ENCODE measurements around the gene CEP170B.

CEP170B gene

DNA sequence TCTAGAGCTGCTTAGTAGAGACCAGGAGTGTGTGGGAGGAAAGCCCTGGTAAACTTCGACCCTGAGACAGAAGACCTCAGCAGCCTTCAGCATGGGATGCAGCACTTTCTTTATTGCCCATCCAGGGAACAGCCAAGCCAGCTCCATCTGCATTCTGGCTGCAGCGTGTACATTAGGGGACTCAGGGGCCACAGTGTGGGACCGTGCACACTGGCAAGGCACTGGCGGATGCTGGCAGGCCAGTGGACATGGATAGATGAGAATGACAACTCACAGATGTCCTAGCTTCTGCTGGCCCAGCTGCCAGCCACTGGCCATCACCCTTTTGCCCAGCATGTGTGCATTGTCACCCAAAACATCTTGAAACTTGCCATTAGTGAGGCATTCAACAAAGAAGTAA is 72.1 kb downstream of the CEP170B start:
- WGBS (ENCODE audit: extremely low coverage, insufficient coverage, low lambda C conversion rate), result no CpG with 5 or more reads among the region's 4 CpGs
- no peak overlapping the region for H4K5ac ChIP-seq (ENCODE audit: low read length)
- H4K8ac ChIP-seq (ENCODE audit: low read depth, low read length), result no peak overlapping the region
- peaks cover 22% of the 10 kb centered on the region for H3K27me3 ChIP-seq (ENCODE audit: insufficient read depth, low read length, poor library complexity)
- no peak overlapping the region for H2BK15ac ChIP-seq (replicated peaks; ENCODE audit: low read depth)
- H3K4me1 ChIP-seq (ENCODE audit: control insufficient read depth, low read depth, low read length), result no peaks in the 10 kb centered on the region
- no peak for DNase-seq
- no peak overlapping the region for H3K56ac ChIP-seq (ENCODE audit: low read length)
- no peaks in the 10 kb centered on the region for H3K79me2 ChIP-seq (ENCODE audit: control insufficient read depth, insufficient read depth, low read length)
- no peak overlapping the region for H3K23ac ChIP-seq (ENCODE audit: low read length)
- no peak overlapping the region for H3K9ac ChIP-seq (ENCODE audit: low read length)
- no peak overlapping the region for H3K4me2 ChIP-seq (ENCODE audit: low read length)
- no peak overlapping the region for H2BK120ac ChIP-seq (ENCODE audit: low read depth, low read length)
- H3K36me3 ChIP-seq (ENCODE audit: control insufficient read depth, insufficient read depth, low read length), result no peaks in the 10 kb centered on the region
- H3K27ac ChIP-seq (ENCODE audit: low read depth, low read length), result no peak overlapping the region
- no peak overlapping the region for H2BK5ac ChIP-seq (ENCODE audit: low read length)
- H3K79me1 ChIP-seq (ENCODE audit: low read length), result no peaks in the 10 kb centered on the region
- H2AK5ac ChIP-seq (ENCODE audit: low read length), result no peak overlapping the region
- H3K4ac ChIP-seq (ENCODE audit: low read depth, low read length), result no peak overlapping the region
- H3K18ac ChIP-seq (ENCODE audit: low read length), result no peak overlapping the region
- no peak overlapping the region for H3K4me3 ChIP-seq (ENCODE audit: low read length)

- H3K56ac ChIP-seq (ENCODE audit: low read length), result no peak overlapping the region
- no peaks in the 10 kb centered on the region for H3K4me1 ChIP-seq (ENCODE audit: control insufficient read depth, low read depth, low read length)
- H3K79me1 ChIP-seq (ENCODE audit: low read length), result no peaks in the 10 kb centered on the region
- peaks cover 17% of the 10 kb centered on the region for H3K27me3 ChIP-seq (ENCODE audit: insufficient read depth, low read length, poor library complexity)
- no peak overlapping the region for H4K5ac ChIP-seq (ENCODE audit: low read length)
- H3K23ac ChIP-seq (ENCODE audit: low read length), result no peak overlapping the region
- H2BK120ac ChIP-seq (ENCODE audit: low read depth, low read length), result no peak overlapping the region
- H3K4ac ChIP-seq (ENCODE audit: low read depth, low read length), result no peak overlapping the region
- no peak overlapping the region for H3K18ac ChIP-seq (ENCODE audit: low read length)
- H2BK5ac ChIP-seq (ENCODE audit: low read length), result no peak overlapping the region
- H3K4me3 ChIP-seq (ENCODE audit: low read length), result no peak overlapping the region
- no peak for DNase-seq
- H3K79me2 ChIP-seq (ENCODE audit: control insufficient read depth, insufficient read depth, low read length), result no peaks in the 10 kb centered on the region
- H3K27ac ChIP-seq (ENCODE audit: low read depth, low read length), result no peak overlapping the region
- no peak overlapping the region for H2BK15ac ChIP-seq (replicated peaks; ENCODE audit: low read depth)
- no peak overlapping the region for H3K4me2 ChIP-seq (ENCODE audit: low read length)
- H4K8ac ChIP-seq (ENCODE audit: low read depth, low read length), result no peak overlapping the region
- no peak overlapping the region for H3K9ac ChIP-seq (ENCODE audit: low read length)
- H3K36me3 ChIP-seq (ENCODE audit: control insufficient read depth, insufficient read depth, low read length), result no peaks in the 10 kb centered on the region
- H2AK5ac ChIP-seq (ENCODE audit: low read length), result no peak overlapping the region
- no CpG with 5 or more reads among the region's 11 CpGs for WGBS (ENCODE audit: extremely low coverage, insufficient coverage, low lambda C conversion rate)
Observed at GRCh38 chr14:104937694-104938365, 72.8 kb downstream of the CEP170B start.

DNA sequence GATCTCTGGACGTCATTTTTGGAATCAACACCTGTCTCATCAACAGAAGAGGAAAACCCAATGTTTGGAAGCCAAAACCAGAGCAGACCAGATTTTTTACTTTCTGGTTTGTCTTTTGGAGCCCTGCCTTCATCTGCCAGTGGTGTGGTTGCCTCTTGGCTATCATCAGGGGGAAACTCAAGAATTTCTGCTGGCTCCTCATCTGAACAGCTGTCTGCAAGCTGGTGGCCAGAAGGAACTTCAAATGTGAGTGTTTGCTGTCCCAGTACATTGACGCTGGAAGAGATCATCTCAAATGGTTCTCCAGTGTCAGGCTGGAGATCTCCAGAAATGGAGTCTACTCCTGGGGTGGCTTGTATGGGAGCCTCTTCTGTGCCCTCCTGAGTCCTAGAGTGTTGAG is 73.4 kb downstream of the CEP170B start:
- Histone ChIP-seq H3K18ac (ENCODE audit: low read length) (no peak overlapping the region), H3K4me1 (ENCODE audit: control insufficient read depth, low read depth, low read length) (no peaks in the 10 kb centered on the region), H4K8ac (ENCODE audit: low read depth, low read length) (no peak overlapping the region), H4K5ac (ENCODE audit: low read length) (no peak overlapping the region), H3K27me3 (ENCODE audit: insufficient read depth, low read length, poor library complexity) (peaks cover 14% of the 10 kb centered on the region), H3K4me2 (ENCODE audit: low read length) (no peak overlapping the region), H2BK15ac (replicated peaks; ENCODE audit: low read depth) (no peak overlapping the region), H3K79me2 (ENCODE audit: control insufficient read depth, insufficient read depth, low read length) (no peaks in the 10 kb centered on the region), H3K4ac (ENCODE audit: low read depth, low read length) (no peak overlapping the region), H3K56ac (ENCODE audit: low read length) (no peak overlapping the region), H3K4me3 (ENCODE audit: low read length) (no peak overlapping the region), H2AK5ac (ENCODE audit: low read length) (no peak overlapping the region), H3K79me1 (ENCODE audit: low read length) (no peaks in the 10 kb centered on the region), H2BK5ac (ENCODE audit: low read length) (no peak overlapping the region), H3K9ac (ENCODE audit: low read length) (no peak overlapping the region), H2BK120ac (ENCODE audit: low read depth, low read length) (no peak overlapping the region), H3K27ac (ENCODE audit: low read depth, low read length) (no peak overlapping the region), H3K36me3 (ENCODE audit: control insufficient read depth, insufficient read depth, low read length) (no peaks in the 10 kb centered on the region), H3K23ac (ENCODE audit: low read length) (no peak overlapping the region)
- DNase-seq, result no peak
- no CpG with 5 or more reads among the region's 2 CpGs for WGBS (ENCODE audit: extremely low coverage, insufficient coverage, low lambda C conversion rate)

DNA sequence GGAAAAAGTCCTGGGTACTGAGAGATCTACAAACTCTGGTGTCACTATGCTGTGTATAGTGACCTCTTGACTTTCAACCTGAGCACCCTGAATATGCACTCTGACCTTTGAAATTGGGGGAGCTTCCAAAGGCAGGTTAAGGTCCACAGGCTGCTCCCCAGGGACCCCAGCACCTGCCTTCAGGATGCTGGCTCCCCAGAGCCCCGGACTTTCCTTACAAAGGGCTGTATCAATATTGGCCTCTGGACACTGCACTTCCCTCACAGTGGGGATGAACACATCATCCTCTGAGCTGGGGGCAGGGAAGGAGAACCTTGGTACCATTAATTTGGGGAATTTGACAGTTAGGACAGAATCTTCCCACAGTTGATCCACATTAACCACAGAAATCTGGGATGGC is 73.9 kb downstream of the CEP170B start:
- no peak overlapping the region for H2BK5ac ChIP-seq (ENCODE audit: low read length)
- no peaks in the 10 kb centered on the region for H3K79me1 ChIP-seq (ENCODE audit: low read length)
- no peak for DNase-seq
- H4K8ac ChIP-seq (ENCODE audit: low read depth, low read length), result no peak overlapping the region
- H3K4me2 ChIP-seq (ENCODE audit: low read length), result no peak overlapping the region
- H3K9ac ChIP-seq (ENCODE audit: low read length), result no peak overlapping the region
- peaks cover 14% of the 10 kb centered on the region for H3K27me3 ChIP-seq (ENCODE audit: insufficient read depth, low read length, poor library complexity)
- no peaks in the 10 kb centered on the region for H3K4me1 ChIP-seq (ENCODE audit: control insufficient read depth, low read depth, low read length)
- H3K36me3 ChIP-seq (ENCODE audit: control insufficient read depth, insufficient read depth, low read length), result no peaks in the 10 kb centered on the region
- H3K18ac ChIP-seq (ENCODE audit: low read length), result no peak overlapping the region
- no peak overlapping the region for H3K27ac ChIP-seq (ENCODE audit: low read depth, low read length)
- no peak overlapping the region for H2BK120ac ChIP-seq (ENCODE audit: low read depth, low read length)
- no peak overlapping the region for H3K4ac ChIP-seq (ENCODE audit: low read depth, low read length)
- no peak overlapping the region for H3K23ac ChIP-seq (ENCODE audit: low read length)
- H4K5ac ChIP-seq (ENCODE audit: low read length), result no peak overlapping the region
- no peak overlapping the region for H2AK5ac ChIP-seq (ENCODE audit: low read length)
- no peak overlapping the region for H3K4me3 ChIP-seq (ENCODE audit: low read length)
- no peak overlapping the region for H2BK15ac ChIP-seq (replicated peaks; ENCODE audit: low read depth)
- H3K56ac ChIP-seq (ENCODE audit: low read length), result no peak overlapping the region
- no peaks in the 10 kb centered on the region for H3K79me2 ChIP-seq (ENCODE audit: control insufficient read depth, insufficient read depth, low read length)
- WGBS (ENCODE audit: extremely low coverage, insufficient coverage, low lambda C conversion rate), result no CpG with 5 or more reads among the region's 1 CpG

DNA sequence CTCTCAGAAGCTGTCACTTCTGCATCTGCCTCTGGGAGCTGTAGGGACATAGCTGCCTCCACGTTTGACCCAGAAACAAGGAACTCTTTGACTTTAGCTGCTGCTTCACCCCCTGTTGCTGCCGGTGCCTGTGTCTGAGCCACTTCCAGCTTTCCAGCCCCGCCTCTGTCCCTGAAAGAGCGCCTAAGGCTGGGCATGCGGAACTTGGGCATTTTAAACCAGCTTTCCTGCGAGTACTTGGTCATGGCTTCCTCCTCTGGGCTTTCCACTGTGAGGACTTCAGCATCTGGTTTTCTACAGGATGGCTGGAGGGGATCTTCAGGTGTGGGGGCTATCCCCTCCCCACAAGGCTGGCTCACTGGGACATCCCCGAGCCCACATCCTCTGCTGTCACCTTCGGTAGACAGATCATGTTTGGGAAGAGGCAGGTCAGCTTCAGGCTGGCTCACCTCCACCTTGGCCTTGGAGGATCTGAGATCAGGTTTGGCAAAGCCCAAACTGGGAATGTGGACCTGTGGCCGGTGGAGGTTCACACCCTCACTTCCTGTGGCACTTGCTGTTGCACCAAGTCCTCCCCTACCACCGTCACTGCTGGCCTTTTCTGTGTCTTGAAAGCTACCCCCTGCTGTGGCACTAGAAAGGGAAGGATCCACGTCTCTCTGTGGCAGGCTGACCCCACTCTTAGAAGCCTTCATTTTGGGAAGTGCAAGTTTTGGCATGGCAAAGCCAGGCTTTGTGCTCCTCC is 74.8 kb downstream of the CEP170B start:
- Histone ChIP-seq H3K23ac (ENCODE audit: low read length) (no peak overlapping the region), H3K4me1 (ENCODE audit: control insufficient read depth, low read depth, low read length) (no peaks in the 10 kb centered on the region), H3K9ac (ENCODE audit: low read length) (no peak overlapping the region), H2BK5ac (ENCODE audit: low read length) (no peak overlapping the region), H2BK120ac (ENCODE audit: low read depth, low read length) (no peak overlapping the region), H2BK15ac (replicated peaks; ENCODE audit: low read depth) (no peak overlapping the region), H3K36me3 (ENCODE audit: control insufficient read depth, insufficient read depth, low read length) (no peaks in the 10 kb centered on the region), H3K27me3 (ENCODE audit: insufficient read depth, low read length, poor library complexity) (peaks cover 5% of the 10 kb centered on the region), H3K56ac (ENCODE audit: low read length) (no peak overlapping the region), H3K27ac (ENCODE audit: low read depth, low read length) (no peak overlapping the region), H3K79me2 (ENCODE audit: control insufficient read depth, insufficient read depth, low read length) (no peaks in the 10 kb centered on the region), H3K4ac (ENCODE audit: low read depth, low read length) (no peak overlapping the region), H4K5ac (ENCODE audit: low read length) (no peak overlapping the region), H3K4me2 (ENCODE audit: low read length) (no peak overlapping the region), H4K8ac (ENCODE audit: low read depth, low read length) (no peak overlapping the region), H3K18ac (ENCODE audit: low read length) (no peak overlapping the region), H3K4me3 (ENCODE audit: low read length) (no peak overlapping the region), H3K79me1 (ENCODE audit: low read length) (no peaks in the 10 kb centered on the region), H2AK5ac (ENCODE audit: low read length) (no peak overlapping the region)
- WGBS (ENCODE audit: extremely low coverage, insufficient coverage, low lambda C conversion rate), result no CpG with 5 or more reads among the region's 11 CpGs
- no peak for DNase-seq
